IPS-20b (cell line): ENCODE data around the gene ARPP21.

ENCODE experiments used
- H3K27ac ChIP-seq: one replicate; pipeline ENCODE4 v1.5.1; 2013; ENCODE audit warnings: low read length
- H3K27me3 ChIP-seq: 2 replicates; pipeline ENCODE4 v1.6.1; 2013; ENCODE audit warnings: mild to moderate bottlenecking, low read length, inconsistent platforms; ENCODE audit not compliant: insufficient read depth
- H3K36me3 ChIP-seq: 2 replicates; pipeline ENCODE4 v1.6.1; 2013; ENCODE audit warnings: low read depth, mild to moderate bottlenecking, inconsistent platforms, low read length, moderate library complexity; ENCODE audit not compliant: insufficient read depth
- H3K4me1 ChIP-seq: 2 replicates; pipeline ENCODE4 v1.6.1; 2013; ENCODE audit warnings: mild to moderate bottlenecking, control low read depth, inconsistent platforms, low read length, moderate library complexity; ENCODE audit not compliant: insufficient read depth
- H3K4me3 ChIP-seq: 2 replicates; pipeline ENCODE4 v1.5.1; 2013; ENCODE audit warnings: mild to moderate bottlenecking, low read length, inconsistent platforms
- H3K9ac ChIP-seq: 2 replicates; pipeline ENCODE4 v1.6.1; 2013; ENCODE audit warnings: low read depth, mild to moderate bottlenecking, inconsistent platforms, low read length, moderate library complexity
- H3K9me3 ChIP-seq: 2 replicates; pipeline ENCODE4 v1.6.1; 2013; ENCODE audit warnings: mild to moderate bottlenecking, low read depth, low read length, inconsistent platforms; ENCODE audit not compliant: insufficient read depth

The ARPP21 gene

GRCh38 chr3:35644451-35644850 lies 5.1 kb downstream of the ARPP21 start:
- no peak overlapping the region for H3K9ac ChIP-seq
- H3K27ac ChIP-seq: no peak overlapping the region
- H3K27me3 ChIP-seq: peaks cover 41% of the 10 kb centered on the region
- H3K36me3 ChIP-seq: no peaks in the 10 kb centered on the region
- H3K4me3 ChIP-seq: no peak overlapping the region
- no peaks in the 10 kb centered on the region for H3K4me1 ChIP-seq
- H3K9me3 ChIP-seq: no peaks in the 10 kb centered on the region

- Histone ChIP-seq H3K9me3 (no peaks in the 10 kb centered on the region), H3K4me3 (no peak overlapping the region), H3K27ac (no peak overlapping the region), H3K4me1 (no peaks in the 10 kb centered on the region), H3K36me3 (no peaks in the 10 kb centered on the region), H3K9ac (no peak overlapping the region), H3K27me3 (peaks cover 33% of the 10 kb centered on the region)
Measured at GRCh38 chr3:35645189-35645588, 5.9 kb downstream of the ARPP21 start.

- Histone ChIP-seq H3K4me3 (no peak overlapping the region), H3K27ac (no peak overlapping the region), H3K4me1 (no peaks in the 10 kb centered on the region)
Measured at GRCh38 chr3:35646081-35646480, 6.8 kb downstream of the ARPP21 start.

GRCh38 chr3:35647461-35647860 lies 8.1 kb downstream of the ARPP21 start:
- no peak overlapping the region for H3K27ac ChIP-seq
- H3K4me1 ChIP-seq: no peaks in the 10 kb centered on the region
- H3K4me3 ChIP-seq: no peak overlapping the region
- no peaks in the 10 kb centered on the region for H3K36me3 ChIP-seq
- H3K27me3 ChIP-seq: peaks cover 11% of the 10 kb centered on the region; the same call in 1 of the 2 replicates
- no peak overlapping the region for H3K9ac ChIP-seq
- no peaks in the 10 kb centered on the region for H3K9me3 ChIP-seq

More at GRCh38 chr3:35646081-35646480, 6.8 kb downstream of the ARPP21 start:
- Histone ChIP-seq H3K27me3 (peaks cover 25% of the 10 kb centered on the region), H3K9ac (no peak overlapping the region), H3K9me3 (no peaks in the 10 kb centered on the region), H3K36me3 (no peaks in the 10 kb centered on the region)

GRCh38 chr3:35648347-35648746 lies 9.0 kb downstream of the ARPP21 start:
- no peaks in the 10 kb centered on the region for H3K36me3 ChIP-seq
- no peak overlapping the region for H3K9ac ChIP-seq
- H3K27ac ChIP-seq: no peak overlapping the region
- no peaks in the 10 kb centered on the region for H3K4me1 ChIP-seq
- H3K27me3 ChIP-seq: peaks cover 3% of the 10 kb centered on the region; the same call in 1 of the 2 replicates
- no peaks in the 10 kb centered on the region for H3K9me3 ChIP-seq
- H3K4me3 ChIP-seq: no peak overlapping the region

- H3K27ac ChIP-seq: no peak overlapping the region
- no peaks in the 10 kb centered on the region for H3K36me3 ChIP-seq
- H3K4me3 ChIP-seq: no peak overlapping the region
- H3K4me1 ChIP-seq: no peaks in the 10 kb centered on the region
- no peak overlapping the region for H3K9ac ChIP-seq
- no peaks in the 10 kb centered on the region for H3K27me3 ChIP-seq
- no peaks in the 10 kb centered on the region for H3K9me3 ChIP-seq
Measured at GRCh38 chr3:35649405-35649804, 10.1 kb downstream of the ARPP21 start.

GRCh38 chr3:35651426-35651825 lies 12.1 kb downstream of the ARPP21 start:
- no peaks in the 10 kb centered on the region for H3K9me3 ChIP-seq
- no peak overlapping the region for H3K9ac ChIP-seq
- no peaks in the 10 kb centered on the region for H3K36me3 ChIP-seq
- no peaks in the 10 kb centered on the region for H3K27me3 ChIP-seq
- H3K4me1 ChIP-seq: no peaks in the 10 kb centered on the region
- no peak overlapping the region for H3K27ac ChIP-seq
- H3K4me3 ChIP-seq: no peak overlapping the region

- Histone ChIP-seq H3K9ac (no peak overlapping the region), H3K4me3 (no peak overlapping the region), H3K36me3 (no peaks in the 10 kb centered on the region), H3K27ac (no peak overlapping the region), H3K9me3 (no peaks in the 10 kb centered on the region), H3K4me1 (no peaks in the 10 kb centered on the region), H3K27me3 (no peaks in the 10 kb centered on the region)
Measured at GRCh38 chr3:35651851-35652250, 12.5 kb downstream of the ARPP21 start.

- H3K27ac ChIP-seq: no peak overlapping the region
- no peak overlapping the region for H3K9ac ChIP-seq
- H3K4me3 ChIP-seq: no peak overlapping the region
- H3K4me1 ChIP-seq: no peaks in the 10 kb centered on the region
- no peaks in the 10 kb centered on the region for H3K9me3 ChIP-seq
- no peaks in the 10 kb centered on the region for H3K36me3 ChIP-seq
- no peaks in the 10 kb centered on the region for H3K27me3 ChIP-seq
Measured at GRCh38 chr3:35653347-35653746, 14.0 kb downstream of the ARPP21 start.

GRCh38 chr3:35654476-35654875 lies 15.2 kb downstream of the ARPP21 start:
- Histone ChIP-seq H3K36me3 (no peaks in the 10 kb centered on the region), H3K9me3 (no peaks in the 10 kb centered on the region), H3K9ac (no peak overlapping the region), H3K27ac (no peak overlapping the region), H3K4me1 (no peaks in the 10 kb centered on the region), H3K27me3 (no peaks in the 10 kb centered on the region), H3K4me3 (no peak overlapping the region)

GRCh38 chr3:35658686-35659085 lies 19.4 kb downstream of the ARPP21 start:
- no peaks in the 10 kb centered on the region for H3K4me1 ChIP-seq

GRCh38 chr3:35659768-35660167 lies 20.4 kb downstream of the ARPP21 start:
- no peak overlapping the region for H3K9ac ChIP-seq
- H3K4me3 ChIP-seq: no peak overlapping the region
- no peaks in the 10 kb centered on the region for H3K9me3 ChIP-seq
- H3K4me1 ChIP-seq: peaks cover 3% of the 10 kb centered on the region; the same call in 1 of the 2 replicates
- no peak overlapping the region for H3K27ac ChIP-seq
- H3K27me3 ChIP-seq: no peaks in the 10 kb centered on the region
- H3K36me3 ChIP-seq: no peaks in the 10 kb centered on the region

More at GRCh38 chr3:35658686-35659085, 19.4 kb downstream of the ARPP21 start:
- Histone ChIP-seq H3K27me3 (no peaks in the 10 kb centered on the region), H3K36me3 (no peaks in the 10 kb centered on the region), H3K9me3 (no peaks in the 10 kb centered on the region), H3K4me3 (no peak overlapping the region), H3K27ac (no peak overlapping the region), H3K9ac (no peak overlapping the region)
